HepG2 (cell line): ENCODE results near the gene TUBE1. TPM values are rescaled to one million over a fixed set of nuclear protein-coding genes. Genes with fewer than 3 reads are reported as not detected.
A peak's percentile ranks its signal among the peaks of the same experiment; 100 is the strongest.

ENCODE experiments used
- CBX5 ChIP-seq: sonication (generic); formaldehyde crosslinking; IDR thresholded peaks from 2 replicates; pipeline ENCODE4 v1.4.0; 2020; ENCODE audit warnings: missing genetic modification reagents, borderline replicate concordance
- ZNF136 ChIP-seq: sonication (generic); formaldehyde crosslinking; IDR thresholded peaks from 2 replicates; pipeline ENCODE4 v1.8.1; 2022; ENCODE audit warnings: low read depth, mild to moderate bottlenecking, moderate library complexity, missing genetic modification reagents
- ZNF547 ChIP-seq: sonication (generic); formaldehyde crosslinking; IDR thresholded peaks from 2 replicates; pipeline ENCODE4 v1.5.1; 2020; ENCODE audit warnings: mild to moderate bottlenecking, missing genetic modification reagents
- ZNF777 ChIP-seq: sonication (generic); formaldehyde crosslinking; IDR thresholded peaks from 2 replicates; pipeline ENCODE4 v1.4.0; 2020; ENCODE audit warnings: missing genetic modification reagents
- polyA plus RNA-seq, 8 experiments: library from polyadenylated mRNA; depleted of rRNA in 3 of 8; stranded (reverse) in 7 of 8; unstranded in 1 of 8; fragments of >200 nt; fragmentation: Illumina TruSeq in 4 of 8; extraction: Trizol in 4 of 8; gene quantifications; 2 replicates each; pipeline versions ENCODE4 v1.2.1 to v1.2.3, GENCODE V29; 2011 to 2016; ENCODE audit warnings: low read depth in 4 of 8, missing spikeins in 1 of 8, mixed read lengths in 1 of 8; ENCODE audit not compliant: insufficient read depth in 1 of 8
- total RNA-seq, 5 experiments: library from RNA; depleted of rRNA; stranded (reverse); fragments of >200 nt; fragmentation: Illumina TruSeq; extraction: Trizol; gene quantifications; 2 replicates each; pipeline ENCODE4 v1.2.3, GENCODE V29; 2016; ENCODE audit warnings: low read depth in 1 of 5
- TF ChIP-seq, protein P1 (sequence below): sonication (generic); formaldehyde crosslinking; IDR thresholded peaks from 2 replicates; pipeline ENCODE4 v1.4.0; 2020; ENCODE audit warnings: missing genetic modification reagents
- TF ChIP-seq, protein P2 (sequence below): sonication (generic); formaldehyde crosslinking; IDR thresholded peaks from 2 replicates; pipeline ENCODE4 v1.4.0; 2020; ENCODE audit warnings: missing genetic modification reagents, mild to moderate bottlenecking, borderline replicate concordance
- TF ChIP-seq, protein P3 (sequence below): sonication (generic); formaldehyde crosslinking; IDR thresholded peaks from 2 replicates; pipeline ENCODE4 v1.8.0; 2022; ENCODE audit warnings: mild to moderate bottlenecking, missing genetic modification reagents
- TF ChIP-seq, protein P4 (sequence below): sonication (generic); formaldehyde crosslinking; IDR thresholded peaks from 2 replicates; pipeline ENCODE4 v1.4.0; 2020; ENCODE audit warnings: missing genetic modification reagents
- TF ChIP-seq, protein P5 (sequence below): sonication (generic); formaldehyde crosslinking; IDR thresholded peaks from 2 replicates; pipeline ENCODE4 v1.4.0; 2020; ENCODE audit warnings: mild to moderate bottlenecking, missing genetic modification reagents

Gene TUBE1
- total and polyA plus RNA-seq, 2 of the 13 experiments (the other 11 are each of a cell fraction or from before 2014, with no cell fraction given): 17.3 to 22.6 TPM

DNA sequence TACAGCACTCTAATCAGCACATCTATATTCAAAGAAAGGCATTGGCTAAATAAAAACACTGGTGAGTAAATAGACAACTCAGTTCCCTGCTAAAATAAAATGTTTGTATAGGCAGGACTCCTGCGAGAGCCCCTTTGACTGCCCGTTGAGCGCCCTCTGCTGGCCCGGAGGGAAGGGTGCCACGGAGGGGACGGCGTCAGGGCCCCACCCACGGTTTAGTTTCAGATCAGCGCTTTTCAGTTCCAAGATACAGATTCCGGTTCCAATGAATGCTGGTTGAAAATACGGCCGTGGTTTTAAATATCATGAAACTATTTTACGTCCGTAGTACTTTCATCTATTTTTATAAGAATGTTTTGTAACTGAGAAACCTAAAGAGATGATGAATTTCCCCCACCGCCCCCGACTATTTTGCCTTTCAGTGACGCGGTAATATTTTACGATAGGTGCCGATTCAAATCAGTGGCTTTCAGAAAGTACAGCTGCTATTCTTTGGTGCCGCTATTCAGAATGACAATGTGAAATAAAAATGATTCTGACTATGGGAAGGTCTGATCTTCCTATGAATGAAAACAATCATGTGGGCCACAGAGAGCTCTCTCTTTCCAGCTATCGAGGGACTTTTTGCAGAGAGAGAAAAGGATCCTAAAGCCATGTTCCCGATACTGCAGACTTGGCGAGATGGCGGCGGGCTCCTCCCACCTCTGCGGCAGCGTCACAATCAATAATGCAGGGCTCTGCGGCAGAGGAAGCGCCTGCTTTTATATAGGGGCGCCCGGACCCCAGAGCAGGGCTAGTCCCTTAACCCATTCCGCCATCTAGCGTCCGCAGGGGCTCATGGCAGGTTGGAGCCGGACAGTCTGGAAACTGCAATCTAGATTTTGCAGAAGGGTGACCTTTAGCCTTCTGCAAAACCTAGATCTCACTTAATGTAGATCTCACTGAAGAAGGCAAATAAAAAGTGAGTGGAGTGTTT, 44.0 kb downstream of the TUBE1 start (continued):
- TF ChIP-seq, protein P1, sequence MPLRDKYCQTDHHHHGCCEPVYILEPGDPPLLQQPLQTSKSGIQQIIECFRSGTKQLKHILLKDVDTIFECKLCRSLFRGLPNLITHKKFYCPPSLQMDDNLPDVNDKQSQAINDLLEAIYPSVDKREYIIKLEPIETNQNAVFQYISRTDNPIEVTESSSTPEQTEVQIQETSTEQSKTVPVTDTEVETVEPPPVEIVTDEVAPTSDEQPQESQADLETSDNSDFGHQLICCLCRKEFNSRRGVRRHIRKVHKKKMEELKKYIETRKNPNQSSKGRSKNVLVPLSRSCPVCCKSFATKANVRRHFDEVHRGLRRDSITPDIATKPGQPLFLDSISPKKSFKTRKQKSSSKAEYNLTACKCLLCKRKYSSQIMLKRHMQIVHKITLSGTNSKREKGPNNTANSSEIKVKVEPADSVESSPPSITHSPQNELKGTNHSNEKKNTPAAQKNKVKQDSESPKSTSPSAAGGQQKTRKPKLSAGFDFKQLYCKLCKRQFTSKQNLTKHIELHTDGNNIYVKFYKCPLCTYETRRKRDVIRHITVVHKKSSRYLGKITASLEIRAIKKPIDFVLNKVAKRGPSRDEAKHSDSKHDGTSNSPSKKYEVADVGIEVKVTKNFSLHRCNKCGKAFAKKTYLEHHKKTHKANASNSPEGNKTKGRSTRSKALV (CRISPR knock-in tag): no peak
- TF ChIP-seq ZNF547 (CRISPR knock-in tag) (peak; percentile 58), ZNF136 (CRISPR knock-in tag) (peak; percentile 86; the same call in 1 of the 2 replicates), CBX5 (CRISPR knock-in tag) (0 out of 2 replicates have a peak, but pooled peaks have one; percentile 40), ZNF777 (no peak)
- TF ChIP-seq, protein P2, sequence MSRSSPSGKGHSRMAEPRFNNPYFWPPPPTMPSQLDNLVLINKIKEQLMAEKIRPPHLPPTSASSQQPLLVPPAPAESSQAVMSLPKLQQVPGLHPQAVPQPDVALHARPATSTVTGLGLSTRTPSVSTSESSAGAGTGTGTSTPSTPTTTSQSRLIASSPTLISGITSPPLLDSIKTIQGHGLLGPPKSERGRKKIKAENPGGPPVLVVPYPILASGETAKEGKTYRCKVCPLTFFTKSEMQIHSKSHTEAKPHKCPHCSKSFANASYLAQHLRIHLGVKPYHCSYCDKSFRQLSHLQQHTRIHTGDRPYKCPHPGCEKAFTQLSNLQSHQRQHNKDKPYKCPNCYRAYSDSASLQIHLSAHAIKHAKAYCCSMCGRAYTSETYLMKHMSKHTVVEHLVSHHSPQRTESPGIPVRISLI: no peak
- TF ChIP-seq, protein P3, sequence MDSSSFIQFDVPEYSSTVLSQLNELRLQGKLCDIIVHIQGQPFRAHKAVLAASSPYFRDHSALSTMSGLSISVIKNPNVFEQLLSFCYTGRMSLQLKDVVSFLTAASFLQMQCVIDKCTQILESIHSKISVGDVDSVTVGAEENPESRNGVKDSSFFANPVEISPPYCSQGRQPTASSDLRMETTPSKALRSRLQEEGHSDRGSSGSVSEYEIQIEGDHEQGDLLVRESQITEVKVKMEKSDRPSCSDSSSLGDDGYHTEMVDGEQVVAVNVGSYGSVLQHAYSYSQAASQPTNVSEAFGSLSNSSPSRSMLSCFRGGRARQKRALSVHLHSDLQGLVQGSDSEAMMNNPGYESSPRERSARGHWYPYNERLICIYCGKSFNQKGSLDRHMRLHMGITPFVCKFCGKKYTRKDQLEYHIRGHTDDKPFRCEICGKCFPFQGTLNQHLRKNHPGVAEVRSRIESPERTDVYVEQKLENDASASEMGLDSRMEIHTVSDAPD (CRISPR knock-in tag): no peak
- TF ChIP-seq, protein P4, sequence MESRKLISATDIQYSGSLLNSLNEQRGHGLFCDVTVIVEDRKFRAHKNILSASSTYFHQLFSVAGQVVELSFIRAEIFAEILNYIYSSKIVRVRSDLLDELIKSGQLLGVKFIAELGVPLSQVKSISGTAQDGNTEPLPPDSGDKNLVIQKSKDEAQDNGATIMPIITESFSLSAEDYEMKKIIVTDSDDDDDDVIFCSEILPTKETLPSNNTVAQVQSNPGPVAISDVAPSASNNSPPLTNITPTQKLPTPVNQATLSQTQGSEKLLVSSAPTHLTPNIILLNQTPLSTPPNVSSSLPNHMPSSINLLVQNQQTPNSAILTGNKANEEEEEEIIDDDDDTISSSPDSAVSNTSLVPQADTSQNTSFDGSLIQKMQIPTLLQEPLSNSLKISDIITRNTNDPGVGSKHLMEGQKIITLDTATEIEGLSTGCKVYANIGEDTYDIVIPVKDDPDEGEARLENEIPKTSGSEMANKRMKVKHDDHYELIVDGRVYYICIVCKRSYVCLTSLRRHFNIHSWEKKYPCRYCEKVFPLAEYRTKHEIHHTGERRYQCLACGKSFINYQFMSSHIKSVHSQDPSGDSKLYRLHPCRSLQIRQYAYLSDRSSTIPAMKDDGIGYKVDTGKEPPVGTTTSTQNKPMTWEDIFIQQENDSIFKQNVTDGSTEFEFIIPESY (CRISPR knock-in tag): peak; percentile 20; the same call in 1 of the 2 replicates
- TF ChIP-seq, protein P5, sequence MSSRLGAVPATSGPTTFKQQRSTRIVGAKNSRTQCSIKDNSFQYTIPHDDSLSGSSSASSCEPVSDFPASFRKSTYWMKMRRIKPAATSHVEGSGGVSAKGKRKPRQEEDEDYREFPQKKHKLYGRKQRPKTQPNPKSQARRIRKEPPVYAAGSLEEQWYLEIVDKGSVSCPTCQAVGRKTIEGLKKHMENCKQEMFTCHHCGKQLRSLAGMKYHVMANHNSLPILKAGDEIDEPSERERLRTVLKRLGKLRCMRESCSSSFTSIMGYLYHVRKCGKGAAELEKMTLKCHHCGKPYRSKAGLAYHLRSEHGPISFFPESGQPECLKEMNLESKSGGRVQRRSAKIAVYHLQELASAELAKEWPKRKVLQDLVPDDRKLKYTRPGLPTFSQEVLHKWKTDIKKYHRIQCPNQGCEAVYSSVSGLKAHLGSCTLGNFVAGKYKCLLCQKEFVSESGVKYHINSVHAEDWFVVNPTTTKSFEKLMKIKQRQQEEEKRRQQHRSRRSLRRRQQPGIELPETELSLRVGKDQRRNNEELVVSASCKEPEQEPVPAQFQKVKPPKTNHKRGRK: no peak
